Neuronal stem cell (in vitro differentiated cells): ENCODE measurements around the gene DBT.

ENCODE experiments used
- DNase-seq: peaks from one replicate; pipeline ENCODE4 v3.0.0-alpha.2; 2013; ENCODE audit warnings: low spot score
- H2AFZ ChIP-seq: one replicate; pipeline ENCODE4 v1.6.1; 2013; ENCODE audit warnings: mild to moderate bottlenecking, low read length, inconsistent platforms
- H2AK5ac ChIP-seq: 2 replicates; pipeline ENCODE4 v1.6.1; 2013; ENCODE audit warnings: low read depth, mild to moderate bottlenecking, inconsistent platforms, low read length, moderate library complexity, mixed read lengths
- H2BK120ac ChIP-seq: 2 replicates; pipeline ENCODE4 v1.6.1; 2013; ENCODE audit warnings: low read depth, mild to moderate bottlenecking, inconsistent platforms, low read length, moderate library complexity, mixed read lengths
- H2BK12ac ChIP-seq: one replicate; pipeline ENCODE4 v1.6.1; 2013; ENCODE audit warnings: low read length, inconsistent platforms
- H2BK15ac ChIP-seq: 2 replicates; pipeline ENCODE4 v1.6.1; 2013; ENCODE audit warnings: mild to moderate bottlenecking, low read length, inconsistent platforms, mixed read lengths
- H2BK5ac ChIP-seq: one replicate; pipeline ENCODE4 v1.6.1; 2013; ENCODE audit warnings: inconsistent platforms, mild to moderate bottlenecking, low read length, moderate library complexity
- H3K14ac ChIP-seq: one replicate; pipeline ENCODE4 v1.6.1; 2013; ENCODE audit warnings: low read length, inconsistent platforms
- H3K18ac ChIP-seq: 2 replicates; pipeline ENCODE4 v1.6.1; 2013; ENCODE audit warnings: low read length, inconsistent platforms
- H3K23ac ChIP-seq: 2 replicates; pipeline ENCODE4 v1.6.1; 2013; ENCODE audit warnings: low read depth, mild to moderate bottlenecking, mixed read lengths, low read length, inconsistent platforms; ENCODE audit not compliant: poor library complexity
- H3K27ac ChIP-seq: replicated peaks from 3 replicates; pipeline ENCODE4 v1.5.1; 2013; ENCODE audit warnings: low read length, inconsistent platforms
- H3K27me3 ChIP-seq, 3 experiments: 2 replicates each; pipeline ENCODE4 v1.6.1; 2013; ENCODE audit warnings: low read length in 3 of 3, mild to moderate bottlenecking in 2 of 3, inconsistent platforms in 1 of 3, low read depth in 1 of 3, mixed read lengths in 1 of 3, moderate library complexity in 1 of 3; ENCODE audit not compliant: control insufficient read depth in 3 of 3, insufficient read depth in 3 of 3
- H3K36me3 ChIP-seq, 2 donors: replicated peaks in 1 of 2; 2 replicates each; pipeline ENCODE4 v1.6.1; 2013; ENCODE audit warnings: low read length in 2 of 2; ENCODE audit not compliant: control insufficient read depth in 2 of 2, insufficient read depth in 2 of 2
- H3K4ac ChIP-seq: 2 replicates; pipeline ENCODE4 v1.6.1; 2013; ENCODE audit warnings: inconsistent platforms, mild to moderate bottlenecking, low read length, moderate library complexity
- H3K4me1 ChIP-seq, 2 donors: 1 replicate in 1 of 2; 2 replicates in 1 of 2; pipeline ENCODE4 v1.6.1; 2013; ENCODE audit warnings: low read length in 2 of 2, low read depth in 1 of 2; ENCODE audit not compliant: control insufficient read depth in 2 of 2, insufficient read depth in 1 of 2
- H3K4me2 ChIP-seq: one replicate; pipeline ENCODE4 v1.6.1; 2013; ENCODE audit warnings: mild to moderate bottlenecking, low read length, inconsistent platforms; ENCODE audit not compliant: insufficient read depth, poor library complexity, severe bottlenecking
- H3K4me3 ChIP-seq, 2 donors: 2 replicates each; pipeline ENCODE4 v1.5.1; 2013; ENCODE audit warnings: low read length in 2 of 2, mild to moderate bottlenecking in 2 of 2, inconsistent platforms in 1 of 2, moderate library complexity in 1 of 2
- H3K79me1 ChIP-seq: one replicate; pipeline ENCODE4 v1.6.1; 2013; ENCODE audit warnings: low read depth, mild to moderate bottlenecking, inconsistent platforms, low read length, moderate library complexity
- H3K9ac ChIP-seq: one replicate; pipeline ENCODE4 v1.6.1; 2013; ENCODE audit warnings: mild to moderate bottlenecking, low read depth, low read length, inconsistent platforms; ENCODE audit not compliant: poor library complexity
- H3K9me3 ChIP-seq, 2 donors: replicated peaks in 1 of 2; 2 replicates each; pipeline versions ENCODE3 to v1.6.1; 2013; ENCODE audit warnings: low read length in 2 of 2, mild to moderate bottlenecking in 2 of 2, inconsistent platforms in 1 of 2, low read depth in 1 of 2, mixed read lengths in 1 of 2, moderate library complexity in 1 of 2; ENCODE audit not compliant: control insufficient read depth in 2 of 2, insufficient read depth in 1 of 2
- H4K8ac ChIP-seq: one replicate; pipeline ENCODE4 v1.6.1; 2013; ENCODE audit warnings: low read depth, mild to moderate bottlenecking, inconsistent platforms, low read length, moderate library complexity
- H4K91ac ChIP-seq: one replicate; pipeline ENCODE4 v1.6.1; 2013; ENCODE audit warnings: low read length, low read depth, mild to moderate bottlenecking, inconsistent platforms; ENCODE audit not compliant: poor library complexity
- WGBS, 2 donors: extraction: QIAGEN DNeasy Blood & Tissue Kit; methylation state at CpG; one replicate each; pipeline ENCODE4 v1.1.7; 2013; ENCODE audit warnings: missing lambda C conversion rate in 2 of 2, mixed read lengths in 1 of 2; ENCODE audit not compliant: insufficient read length in 2 of 2, insufficient replicate concordance in 1 of 2; ENCODE audit errors: extremely low coverage in 2 of 2; 5-methylcytosine and 5-hydroxymethylcytosine counted together

Gene DBT

GRCh38 chr1:100249155-100249536, 488 bp downstream of the DBT start:
- Histone ChIP-seq H3K4me1 (peaks cover 5 to 8% of the 10 kb centered on the region in 2 donors), H2AFZ (peak overlapping the region; percentile 91), H3K36me3 (no peaks in the 10 kb centered on the region), H2AK5ac (peak overlapping the region; percentile 76), H3K27me3 (no peaks in the 10 kb centered on the region), H2BK5ac (peak overlapping the region; percentile 67), H2BK15ac (peak overlapping the region; percentile 33), H2BK120ac (no peak overlapping the region), H3K9me3 (no peaks in the 10 kb centered on the region), H3K27ac (peak overlapping the region; percentile 72), H3K14ac (peak overlapping the region; percentile 49), H3K79me1 (peaks cover 2% of the 10 kb centered on the region), H3K9ac (peak overlapping the region; percentile 96), H3K4ac (peak overlapping the region; percentile 55), H3K23ac (no peak overlapping the region), H3K4me2 (peak overlapping the region; percentile 83), H3K4me3 (peak overlapping the region; percentile 79 to 93), H3K18ac (peak overlapping the region; percentile 84), H4K8ac (peak overlapping the region; percentile 83), H2BK12ac (no peak overlapping the region), H4K91ac (no peak overlapping the region)
- DNase-seq, result no peak
- no CpG with 5 or more reads among the region's 12 CpGs for WGBS, 2 donors

- no peak for DNase-seq
These were observed 2.9 kb downstream of the DBT start for GRCh38 chr1:100246738-100247137.

GRCh38 chr1:100240631-100241030, 9.0 kb downstream of the DBT start:
- no peak overlapping the region for H3K4me3 ChIP-seq
- peaks cover 2 to 49% of the 10 kb centered on the region in 2 donors for H3K36me3 ChIP-seq
- H4K91ac ChIP-seq, result no peak overlapping the region
- peaks cover 9% of the 10 kb centered on the region for H3K79me1 ChIP-seq
- no CpG with 5 or more reads among the region's 4 CpGs for WGBS, 2 donors
- no peak overlapping the region for H2BK5ac ChIP-seq
- H2AFZ ChIP-seq, result no peak overlapping the region
- no peaks in the 10 kb centered on the region for H3K27me3 ChIP-seq
- no peak overlapping the region for H3K4ac ChIP-seq
- H3K27ac ChIP-seq, result no peak overlapping the region
- no peak overlapping the region for H3K9ac ChIP-seq
- H2BK15ac ChIP-seq, result no peak overlapping the region
- no peak overlapping the region for H2BK120ac ChIP-seq
- no peak overlapping the region for H2AK5ac ChIP-seq
- no peak overlapping the region for H3K4me2 ChIP-seq
- H4K8ac ChIP-seq, result no peak overlapping the region
- H3K4me1 ChIP-seq, result no peaks in the 10 kb centered on the region
- DNase-seq, result no peak
- no peak overlapping the region for H3K14ac ChIP-seq
- H3K18ac ChIP-seq, result no peak overlapping the region
- H3K23ac ChIP-seq, result no peak overlapping the region
- H2BK12ac ChIP-seq, result no peak overlapping the region
- no peaks in the 10 kb centered on the region for H3K9me3 ChIP-seq

More at GRCh38 chr1:100246738-100247137, 2.9 kb downstream of the DBT start:
- Histone ChIP-seq H2BK5ac (no peak overlapping the region), H3K27me3 (no peaks in the 10 kb centered on the region), H4K8ac (no peak overlapping the region), H3K9ac (no peak overlapping the region), H3K27ac (no peak overlapping the region), H2BK12ac (no peak overlapping the region), H3K9me3 (no peaks in the 10 kb centered on the region), H3K4me1 (peaks cover 5 to 8% of the 10 kb centered on the region in 2 donors), H2BK15ac (no peak overlapping the region), H3K36me3 (peaks cover 0 to 4% of the 10 kb centered on the region in 2 donors), H3K4me2 (no peak overlapping the region), H3K14ac (no peak overlapping the region), H3K4me3 (no peak overlapping the region), H2AK5ac (no peak overlapping the region), H3K79me1 (peaks cover 7% of the 10 kb centered on the region), H4K91ac (no peak overlapping the region), H3K4ac (no peak overlapping the region), H3K23ac (no peak overlapping the region), H3K18ac (no peak overlapping the region), H2BK120ac (no peak overlapping the region), H2AFZ (no peak overlapping the region)
- WGBS, 2 donors, result no CpG with 5 or more reads among the region's 4 CpGs

- no peak overlapping the region for H4K8ac ChIP-seq
- no peak overlapping the region for H3K14ac ChIP-seq
These were observed 9.7 kb downstream of the DBT start for GRCh38 chr1:100239961-100240360.

More at GRCh38 chr1:100239961-100240360, 9.7 kb downstream of the DBT start:
- Histone ChIP-seq H4K91ac (no peak overlapping the region), H3K9ac (no peak overlapping the region), H3K27me3 (no peaks in the 10 kb centered on the region), H3K4ac (no peak overlapping the region), H3K4me3 (no peak overlapping the region), H3K23ac (no peak overlapping the region), H3K4me1 (no peaks in the 10 kb centered on the region), H2AFZ (no peak overlapping the region), H3K27ac (no peak overlapping the region), H2AK5ac (no peak overlapping the region), H2BK12ac (no peak overlapping the region), H3K79me1 (peaks cover 9% of the 10 kb centered on the region), H3K4me2 (no peak overlapping the region), H3K18ac (no peak overlapping the region), H2BK5ac (no peak overlapping the region), H3K9me3 (no peaks in the 10 kb centered on the region), H3K36me3 (peaks cover 2 to 56% of the 10 kb centered on the region in 2 donors), H2BK15ac (no peak overlapping the region), H2BK120ac (no peak overlapping the region)
- DNase-seq, result no peak
